ENCODE results near the gene IFTAP.

IFTAP gene

DNA sequence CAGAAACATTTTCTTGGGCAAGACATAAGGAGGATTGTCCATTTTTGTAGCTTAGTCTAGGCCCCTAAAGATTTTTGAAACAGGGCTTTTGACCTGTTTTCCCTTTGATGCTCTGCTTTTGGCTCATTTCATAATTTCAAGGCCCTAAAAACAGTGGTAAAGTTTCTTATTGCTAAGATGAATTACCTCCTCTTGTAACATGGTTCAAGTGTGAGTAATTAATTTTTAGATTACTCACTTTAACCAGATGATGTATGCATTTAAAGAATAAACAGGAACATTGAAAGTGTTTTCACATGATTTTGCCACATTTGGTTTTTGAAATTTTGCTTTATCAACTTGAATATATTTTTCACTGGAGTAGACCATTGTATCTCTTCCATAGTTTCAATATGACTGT is 2.6 kb downstream of the IFTAP start:
- no peak for DNase-seq (ENCODE audit: low read depth in 4 of 4, low spot score in 1 of 4)

DNA sequence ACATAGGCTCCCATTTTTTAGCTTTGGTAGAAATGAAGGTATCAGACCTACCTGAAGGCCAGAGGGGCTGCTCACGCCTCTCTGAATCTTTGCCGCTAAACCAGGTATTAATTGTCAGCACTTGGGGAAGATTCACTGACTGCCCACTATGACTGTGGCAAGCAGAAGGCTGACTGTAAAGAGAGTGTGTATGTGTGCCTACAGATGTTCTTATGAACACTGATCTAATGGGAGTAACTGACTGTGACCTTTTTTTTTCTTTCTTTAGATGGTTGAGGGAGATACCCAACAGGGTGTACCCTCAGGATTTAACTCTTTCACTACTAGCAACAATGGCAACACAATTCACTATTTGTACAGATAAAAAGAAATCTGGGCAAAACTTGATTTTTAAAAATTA is 3.7 kb downstream of the IFTAP start, which contains the start of gene RAG2:
Gene RAG2 (minus strand): TSS at position 186 of the 400 bp plus-strand sequence. CDS start 4,068 bp downstream, outside the sequence.
- no peak for DNase-seq (ENCODE audit: low read depth in 4 of 4, low spot score in 1 of 4)

- no peak for DNase-seq (ENCODE audit: low read depth in 4 of 4, low spot score in 1 of 4)
Observed at GRCh38 chr11:36600180-36600579, 5.9 kb downstream of the IFTAP start.

DNA sequence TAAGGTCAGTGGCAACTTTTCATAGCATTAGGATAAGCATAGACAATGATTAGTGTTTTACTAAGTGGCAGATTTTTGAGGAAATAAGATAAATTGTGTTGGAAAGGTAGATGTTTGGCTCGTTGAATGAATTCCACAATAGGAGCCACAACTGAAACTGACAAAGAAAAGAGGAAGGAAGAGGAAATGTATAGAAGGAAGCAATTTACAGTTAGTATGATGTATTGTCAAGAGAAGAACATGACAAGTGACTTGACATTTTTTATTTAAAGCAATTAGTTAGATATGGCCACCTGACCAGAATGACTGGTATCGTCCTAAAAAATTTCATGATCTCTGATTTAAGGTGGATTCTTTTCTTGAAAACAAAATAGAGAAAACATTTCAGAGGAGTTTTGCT is 6.9 kb downstream of the IFTAP start:
- DNase-seq (ENCODE audit: low read depth in 4 of 4, low spot score in 1 of 4): no peak

GRCh38 chr11:36602135-36602534 is 7.8 kb downstream of the IFTAP start:
- no peak for DNase-seq (ENCODE audit: low read depth in 4 of 4, low spot score in 1 of 4)

DNA sequence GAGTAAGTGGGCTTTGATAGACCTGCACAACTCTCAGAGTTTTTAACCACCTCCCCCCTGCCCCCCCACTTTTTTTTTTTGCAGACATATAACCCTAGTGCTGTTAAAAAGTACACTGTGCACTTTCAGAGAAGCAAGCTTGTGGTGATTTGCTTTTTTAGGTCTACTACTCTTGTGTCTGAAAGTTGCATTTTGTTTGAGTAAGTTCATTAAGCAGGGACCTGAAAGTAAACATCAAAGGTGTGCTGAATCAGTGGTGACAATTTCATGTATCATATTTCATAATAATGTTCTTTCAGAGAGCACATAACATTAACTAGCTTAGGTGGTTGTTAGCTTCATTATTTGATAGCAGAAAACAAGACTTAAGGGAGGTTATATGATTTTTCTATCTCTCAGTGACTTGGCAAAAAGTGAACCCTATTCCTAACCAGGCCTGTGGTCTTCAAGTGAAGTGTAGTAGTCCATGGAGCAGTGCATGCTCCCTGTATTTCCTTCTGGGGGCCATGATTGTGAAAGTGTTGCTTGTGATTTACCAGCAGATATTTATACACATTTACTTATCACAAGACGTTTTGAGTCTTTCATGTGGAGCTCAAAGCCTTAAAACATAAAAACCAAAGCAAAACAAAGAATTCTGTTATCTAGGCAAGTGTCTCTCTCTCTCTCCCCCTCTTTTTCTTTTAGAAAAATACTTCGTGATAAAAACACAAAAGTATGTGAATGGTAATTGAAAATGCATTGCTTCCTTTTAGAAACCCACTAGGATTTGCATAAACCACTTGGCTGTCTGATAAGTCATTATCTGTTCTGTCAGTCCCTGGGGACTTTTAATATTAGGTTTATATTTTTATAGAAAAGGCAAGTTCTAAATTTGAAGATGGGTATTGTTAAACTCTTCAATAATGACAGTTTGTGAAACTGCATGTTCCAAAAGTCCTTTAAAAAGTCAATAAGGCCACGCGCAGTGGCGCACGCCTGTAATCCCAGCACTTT is 11.2 kb downstream of the IFTAP start:
- no peak for DNase-seq (ENCODE audit: low read depth in 4 of 4, low spot score in 1 of 4)

DNA sequence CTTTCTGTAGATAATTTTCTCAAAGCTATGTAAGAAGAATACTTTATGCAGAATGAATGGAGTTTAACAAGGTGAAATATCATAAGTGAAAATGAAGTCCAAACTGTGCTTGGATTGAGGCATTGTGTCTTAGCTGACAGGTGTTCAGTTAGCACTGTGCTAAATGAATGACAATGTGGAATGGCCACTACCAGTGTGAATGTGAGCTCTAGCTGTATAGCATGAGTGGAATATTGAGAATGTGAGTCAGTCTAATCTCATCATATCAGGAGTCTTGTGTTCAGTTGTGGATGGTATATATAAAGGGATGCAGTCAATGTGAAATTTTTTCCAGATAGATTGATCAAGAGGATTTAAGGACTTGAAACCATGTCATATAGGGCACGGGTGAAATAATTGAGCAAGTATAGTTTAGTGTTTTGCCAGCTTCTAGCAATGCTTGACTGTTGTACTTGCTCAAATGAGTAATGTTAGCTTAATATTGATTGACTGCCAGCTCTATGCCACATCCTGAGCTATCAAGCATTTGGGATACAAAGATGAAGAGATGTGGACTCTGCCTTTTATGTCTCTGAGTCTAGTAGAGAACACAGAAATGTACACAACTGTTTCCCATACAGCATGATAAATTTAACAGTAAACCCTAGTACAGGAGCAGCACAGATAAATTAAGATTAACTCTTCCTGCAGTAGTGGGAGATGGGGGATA is 14.3 kb downstream of the IFTAP start:
- DNase-seq (ENCODE audit: low read depth in 4 of 4, low spot score in 1 of 4): no peak

- no peak for DNase-seq (ENCODE audit: low read depth in 4 of 4, low spot score in 1 of 4)
Observed at GRCh38 chr11:36609383-36609782, 15.1 kb downstream of the IFTAP start.

DNA sequence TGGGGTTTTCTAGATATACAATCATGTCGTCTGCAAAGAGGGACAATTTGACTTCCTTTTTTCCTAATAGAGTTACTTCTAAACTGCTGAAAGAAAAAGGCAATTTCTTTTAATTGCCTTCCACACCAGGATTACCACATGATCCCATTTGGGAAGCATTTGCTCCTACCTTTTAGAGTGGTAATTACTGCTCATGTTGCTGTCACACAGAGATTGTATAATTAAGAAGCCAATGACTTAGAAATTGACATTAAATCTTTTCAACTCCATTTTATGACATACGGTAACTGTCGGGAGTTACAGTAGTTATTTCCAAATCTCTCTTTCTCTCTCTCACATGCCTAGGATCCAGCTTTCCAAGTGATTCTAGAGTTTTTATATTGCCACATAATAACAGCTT is 21.5 kb downstream of the IFTAP start:
- no peak for DNase-seq (ENCODE audit: low read depth in 4 of 4, low spot score in 1 of 4)

DNA sequence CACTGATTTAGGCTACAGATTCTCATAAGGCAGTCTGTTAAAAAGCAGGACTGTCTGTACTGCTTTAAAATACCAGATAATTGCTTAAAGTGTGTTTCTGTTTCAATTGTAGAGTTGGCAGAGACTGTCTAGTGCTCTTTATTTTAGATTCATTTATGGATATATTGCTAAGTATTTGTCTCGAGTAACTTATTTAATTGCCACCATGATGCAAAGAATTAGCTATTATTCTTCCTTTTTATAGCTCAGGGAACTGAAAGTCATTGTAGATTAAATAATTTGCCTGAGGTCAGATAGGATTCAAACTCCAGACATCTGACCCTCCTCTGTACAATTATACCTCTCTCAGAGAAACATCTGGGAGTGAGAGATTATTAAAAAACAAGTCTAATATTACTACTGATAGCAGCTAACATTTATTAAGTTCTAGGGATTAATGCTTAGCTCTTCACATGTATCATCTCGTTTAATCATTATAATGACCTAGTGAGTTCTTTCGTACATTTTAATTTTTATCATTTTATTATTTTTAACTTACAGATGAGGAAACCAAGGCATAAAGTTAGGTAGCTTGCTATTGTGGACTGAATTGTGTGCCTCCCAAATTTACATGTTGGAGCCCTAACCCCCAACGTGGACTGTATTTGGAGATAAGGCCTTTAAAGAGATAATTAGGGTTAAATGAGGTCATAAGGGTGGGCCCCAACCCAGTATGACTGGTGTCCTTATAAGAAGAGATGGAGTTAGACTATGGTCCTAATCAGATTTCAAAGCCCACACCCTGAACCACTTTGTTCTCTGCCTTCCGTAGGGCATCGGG is 23.5 kb downstream of the IFTAP start:
- DNase-seq (ENCODE audit: low read depth in 4 of 4, low spot score in 1 of 4): no peak

GRCh38 chr11:36618363-36619047 is 24.2 kb downstream of the IFTAP start:
- DNase-seq (ENCODE audit: low read depth in 4 of 4, low spot score in 1 of 4): no peak

- DNase-seq (ENCODE audit: low read depth in 4 of 4, low spot score in 1 of 4): no peak
Observed at GRCh38 chr11:36619502-36619901, 25.2 kb downstream of the IFTAP start.

GRCh38 chr11:36620246-36620645 is 25.9 kb downstream of the IFTAP start:
- DNase-seq (ENCODE audit: low read depth in 4 of 4, low spot score in 1 of 4): no peak

GRCh38 chr11:36622431-36623136 is 28.3 kb downstream of the IFTAP start:
- no peak for DNase-seq (ENCODE audit: low read depth in 4 of 4, low spot score in 1 of 4)

GRCh38 chr11:36623494-36623893 is 29.2 kb downstream of the IFTAP start:
- DNase-seq (ENCODE audit: low read depth in 4 of 4, low spot score in 1 of 4): no peak

GRCh38 chr11:36627006-36627405 is 32.7 kb downstream of the IFTAP start:
- no peak for DNase-seq (ENCODE audit: low read depth in 4 of 4, low spot score in 1 of 4)

- DNase-seq (ENCODE audit: low read depth in 4 of 4, low spot score in 1 of 4): no peak
Observed at GRCh38 chr11:36627471-36627870, 33.2 kb downstream of the IFTAP start.

DNA sequence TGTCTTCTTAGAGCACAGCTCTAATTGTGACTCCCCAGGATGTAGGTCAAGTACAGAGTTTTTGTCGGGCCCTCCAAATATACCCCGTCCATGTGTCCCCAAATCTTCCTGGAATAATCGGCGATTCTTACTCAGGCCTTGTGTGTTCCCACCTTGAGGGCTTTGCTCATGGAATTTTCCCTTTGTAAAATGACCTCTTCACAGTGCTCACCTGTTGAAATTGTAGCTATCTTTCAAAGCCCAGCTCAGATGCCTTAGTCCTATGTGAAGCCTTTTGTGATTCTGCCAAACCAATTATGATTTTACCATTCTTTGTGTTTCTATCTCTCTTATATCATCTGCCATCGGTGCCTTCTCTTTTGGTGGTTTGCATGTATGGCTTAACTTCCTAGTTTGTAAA is 33.8 kb downstream of the IFTAP start:
- DNase-seq (ENCODE audit: low read depth in 4 of 4, low spot score in 1 of 4): no peak

DNA sequence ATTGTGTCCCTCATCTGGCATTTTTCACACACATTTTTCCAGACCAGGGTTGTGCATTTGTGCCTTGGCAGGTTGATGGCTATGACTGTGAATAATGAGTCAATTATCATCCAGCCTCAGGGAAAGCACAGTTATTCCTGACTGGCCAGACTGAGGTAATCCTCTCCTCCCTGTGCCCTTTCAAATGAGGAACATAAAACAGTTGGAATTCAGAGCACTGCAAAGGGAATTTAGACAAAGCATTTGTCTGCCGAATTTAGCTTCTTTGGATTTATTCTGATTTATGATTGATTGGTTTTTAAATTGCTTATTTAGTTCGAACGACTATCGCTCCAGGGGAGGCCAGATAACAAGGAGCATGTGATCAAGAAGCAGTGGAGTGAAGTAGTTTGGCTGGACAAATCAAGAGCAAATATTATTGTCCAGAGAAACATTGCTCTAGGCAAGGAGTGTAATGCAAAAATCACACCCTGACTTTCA is 34.5 kb downstream of the IFTAP start:
- DNase-seq (ENCODE audit: low read depth in 4 of 4, low spot score in 1 of 4): no peak

DNA sequence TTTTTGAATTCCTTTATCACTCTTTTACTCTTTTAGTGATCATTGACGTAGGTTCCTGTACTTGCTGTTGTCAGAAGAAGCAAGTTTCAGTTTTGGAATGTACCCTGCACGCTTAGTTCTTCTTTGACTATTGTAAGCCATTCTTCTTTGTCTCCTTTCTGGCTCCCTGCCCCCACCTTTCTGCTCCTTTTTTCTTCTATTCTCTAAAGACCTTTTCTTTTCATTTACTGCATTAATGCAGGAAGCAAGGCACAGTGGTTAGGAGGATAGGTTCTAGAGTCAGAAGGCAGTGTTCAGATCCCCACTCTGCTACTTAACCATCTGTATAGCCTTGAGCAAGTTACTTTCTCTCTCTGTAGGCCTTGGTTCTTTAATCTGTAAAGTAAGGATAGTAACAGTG is 37.5 kb downstream of the IFTAP start:
- no peak for DNase-seq (ENCODE audit: low read depth in 4 of 4, low spot score in 1 of 4)
